ENCODE data around the gene FUT8. TPM values are rescaled to one million over a fixed set of nuclear protein-coding genes. Genes with fewer than 3 reads are reported as not detected.
"Not testable (repeated sequence)": the region's sequence is repeated elsewhere in the genome, so short reads cannot be mapped to it uniquely, and the experiment has no call there.

The FUT8 gene
- polyA plus RNA-seq, 1 of the 3 experiments (the other 2 are of a cell fraction): 31.7 TPM

DNA sequence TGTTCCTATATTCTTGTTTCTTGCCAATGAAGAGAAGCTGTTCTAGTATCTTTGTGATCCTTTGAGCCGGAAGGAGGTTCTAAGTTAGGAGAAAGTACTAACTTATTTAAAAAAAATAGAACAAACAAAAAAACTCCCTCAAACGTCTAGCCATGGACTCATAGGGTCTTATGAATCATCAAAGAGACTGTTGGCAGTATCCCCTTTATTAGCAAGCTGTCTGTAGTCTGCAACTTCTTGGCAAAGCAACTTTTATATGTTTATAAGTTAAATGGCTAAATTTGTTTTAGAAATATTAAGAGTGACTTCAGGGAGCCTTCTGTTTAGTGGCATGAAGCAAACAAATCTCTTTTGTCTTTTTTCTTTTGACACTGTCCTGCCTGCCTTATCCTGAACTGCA lies 291.9 kb downstream of the FUT8 start (continued):
- TF ChIP-seq, protein P1, sequence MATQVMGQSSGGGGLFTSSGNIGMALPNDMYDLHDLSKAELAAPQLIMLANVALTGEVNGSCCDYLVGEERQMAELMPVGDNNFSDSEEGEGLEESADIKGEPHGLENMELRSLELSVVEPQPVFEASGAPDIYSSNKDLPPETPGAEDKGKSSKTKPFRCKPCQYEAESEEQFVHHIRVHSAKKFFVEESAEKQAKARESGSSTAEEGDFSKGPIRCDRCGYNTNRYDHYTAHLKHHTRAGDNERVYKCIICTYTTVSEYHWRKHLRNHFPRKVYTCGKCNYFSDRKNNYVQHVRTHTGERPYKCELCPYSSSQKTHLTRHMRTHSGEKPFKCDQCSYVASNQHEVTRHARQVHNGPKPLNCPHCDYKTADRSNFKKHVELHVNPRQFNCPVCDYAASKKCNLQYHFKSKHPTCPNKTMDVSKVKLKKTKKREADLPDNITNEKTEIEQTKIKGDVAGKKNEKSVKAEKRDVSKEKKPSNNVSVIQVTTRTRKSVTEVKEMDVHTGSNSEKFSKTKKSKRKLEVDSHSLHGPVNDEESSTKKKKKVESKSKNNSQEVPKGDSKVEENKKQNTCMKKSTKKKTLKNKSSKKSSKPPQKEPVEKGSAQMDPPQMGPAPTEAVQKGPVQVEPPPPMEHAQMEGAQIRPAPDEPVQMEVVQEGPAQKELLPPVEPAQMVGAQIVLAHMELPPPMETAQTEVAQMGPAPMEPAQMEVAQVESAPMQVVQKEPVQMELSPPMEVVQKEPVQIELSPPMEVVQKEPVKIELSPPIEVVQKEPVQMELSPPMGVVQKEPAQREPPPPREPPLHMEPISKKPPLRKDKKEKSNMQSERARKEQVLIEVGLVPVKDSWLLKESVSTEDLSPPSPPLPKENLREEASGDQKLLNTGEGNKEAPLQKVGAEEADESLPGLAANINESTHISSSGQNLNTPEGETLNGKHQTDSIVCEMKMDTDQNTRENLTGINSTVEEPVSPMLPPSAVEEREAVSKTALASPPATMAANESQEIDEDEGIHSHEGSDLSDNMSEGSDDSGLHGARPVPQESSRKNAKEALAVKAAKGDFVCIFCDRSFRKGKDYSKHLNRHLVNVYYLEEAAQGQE (IDR thresholded peaks at IDR 0.05; ENCODE audit: low read depth, low read length): no peak
- no peak for TF ChIP-seq FOSL2 (IDR thresholded peaks at IDR 0.05; ENCODE audit: borderline replicate concordance, low read depth)

DNA sequence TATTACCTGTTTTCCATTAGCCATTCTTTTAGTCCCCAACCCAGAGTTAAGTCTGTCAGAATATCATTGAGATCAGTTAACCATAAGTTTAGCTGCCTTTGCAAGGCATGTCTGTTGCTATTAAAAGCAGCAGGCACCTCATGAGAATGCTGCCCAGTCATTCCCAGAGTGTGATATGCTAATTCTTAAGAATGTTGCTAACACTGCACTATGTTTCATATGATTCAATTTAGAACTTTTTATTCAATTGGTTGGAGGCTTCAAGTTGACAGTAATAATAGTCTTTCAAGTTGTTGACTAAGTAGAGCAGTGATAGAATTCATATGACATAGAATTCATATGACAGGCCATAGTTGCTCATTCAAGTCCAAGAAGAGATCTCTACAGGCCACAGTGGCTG lies 292.3 kb downstream of the FUT8 start:
- Histone ChIP-seq H3K79me2 (ENCODE audit: insufficient read depth) (peaks cover 4% of the 10 kb centered on the region; the same call in 1 of the 2 replicates), H3K4me2 (no peak overlapping the region), H3K9me3 (no peaks in the 10 kb centered on the region), H3K9me2 (no peaks in the 10 kb centered on the region), H3K9ac (no peak overlapping the region), H3F3A (replicated peaks; ENCODE audit: insufficient read depth) (peaks cover 5% of the 10 kb centered on the region), H4K20me1 (ENCODE audit: insufficient read depth) (no peaks in the 10 kb centered on the region), H3K4me3 (ENCODE audit: low read depth in 2 of 2, low read length in 1 of 2) (no peak overlapping the region), H3K36me3 (replicated peaks in 1 of 2; ENCODE audit: control insufficient read depth in 1 of 2, insufficient read depth in 2 of 2, low read length in 1 of 2) (peaks cover 0 to 12% of the 10 kb centered on the region in 2 experiments), H2AFZ (ENCODE audit: low read depth) (no peak overlapping the region), H3K27me3 (ENCODE audit: insufficient read depth) (no peaks in the 10 kb centered on the region), H3K27ac (ENCODE audit: low read depth in 2 of 2, low read length in 1 of 2) (no peak overlapping the region), H3K4me1 (ENCODE audit: control insufficient read depth in 1 of 2, insufficient read depth in 2 of 2, low read depth in 1 of 2, low read length in 1 of 2) (no peaks in the 10 kb centered on the region)
- TF ChIP-seq TCF12 (IDR thresholded peaks at IDR 0.05) (no peak), FOSL2 (IDR thresholded peaks at IDR 0.05; ENCODE audit: borderline replicate concordance, low read depth) (no peak), NFIC (IDR thresholded peaks at IDR 0.05; ENCODE audit: borderline replicate concordance) (no peak), SMC3 (IDR thresholded peaks at IDR 0.05; ENCODE audit: low read depth, low read length) (no peak), MEF2A (IDR thresholded peaks at IDR 0.05; ENCODE audit: borderline replicate concordance, low read depth) (no peak)
- TF ChIP-seq, protein P2, sequence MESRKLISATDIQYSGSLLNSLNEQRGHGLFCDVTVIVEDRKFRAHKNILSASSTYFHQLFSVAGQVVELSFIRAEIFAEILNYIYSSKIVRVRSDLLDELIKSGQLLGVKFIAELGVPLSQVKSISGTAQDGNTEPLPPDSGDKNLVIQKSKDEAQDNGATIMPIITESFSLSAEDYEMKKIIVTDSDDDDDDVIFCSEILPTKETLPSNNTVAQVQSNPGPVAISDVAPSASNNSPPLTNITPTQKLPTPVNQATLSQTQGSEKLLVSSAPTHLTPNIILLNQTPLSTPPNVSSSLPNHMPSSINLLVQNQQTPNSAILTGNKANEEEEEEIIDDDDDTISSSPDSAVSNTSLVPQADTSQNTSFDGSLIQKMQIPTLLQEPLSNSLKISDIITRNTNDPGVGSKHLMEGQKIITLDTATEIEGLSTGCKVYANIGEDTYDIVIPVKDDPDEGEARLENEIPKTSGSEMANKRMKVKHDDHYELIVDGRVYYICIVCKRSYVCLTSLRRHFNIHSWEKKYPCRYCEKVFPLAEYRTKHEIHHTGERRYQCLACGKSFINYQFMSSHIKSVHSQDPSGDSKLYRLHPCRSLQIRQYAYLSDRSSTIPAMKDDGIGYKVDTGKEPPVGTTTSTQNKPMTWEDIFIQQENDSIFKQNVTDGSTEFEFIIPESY (IDR thresholded peaks at IDR 0.05; ENCODE audit: borderline replicate concordance, low read depth): no peak
- DNase-seq: no peak
- ChIA-PET POLR2A (no interaction called here), CTCF (interaction anchor here (1.1 kb wide), 1 partner anchor 120 kb away, joined by 3 read pairs; no protein-coding TSS in a partner anchor)

DNA sequence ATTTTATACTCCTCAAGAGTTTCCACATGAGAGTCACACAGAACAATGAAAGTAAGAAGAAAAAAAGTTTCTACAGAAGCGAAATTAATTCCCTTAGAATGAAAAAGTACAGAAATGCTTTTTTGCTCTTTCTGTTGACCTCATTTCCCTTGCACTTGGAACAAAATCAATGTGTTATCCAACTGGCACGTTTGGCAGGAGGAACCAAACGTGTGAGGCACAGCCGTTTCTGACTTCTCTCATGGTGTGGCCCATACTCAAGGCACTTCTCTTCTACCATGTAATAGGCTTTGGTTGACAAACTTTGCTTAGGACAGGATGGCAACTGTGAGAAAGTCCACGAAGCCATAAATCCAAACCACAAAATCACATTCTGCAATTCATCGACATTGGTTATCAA lies 297.0 kb downstream of the FUT8 start:
- POLR2A ChIA-PET: no interaction called here
- Histone ChIP-seq H3K9ac (no peak overlapping the region), H3K4me1 (ENCODE audit: control insufficient read depth in 1 of 2, insufficient read depth in 2 of 2, low read depth in 1 of 2, low read length in 1 of 2) (no peaks in the 10 kb centered on the region), H4K20me1 (ENCODE audit: insufficient read depth) (no peaks in the 10 kb centered on the region), H3F3A (replicated peaks; ENCODE audit: insufficient read depth) (peaks cover 8% of the 10 kb centered on the region), H3K36me3 (replicated peaks in 1 of 2; ENCODE audit: control insufficient read depth in 1 of 2, insufficient read depth in 2 of 2, low read length in 1 of 2) (peaks cover 0 to 12% of the 10 kb centered on the region in 2 experiments), H3K9me3 (no peaks in the 10 kb centered on the region), H3K27ac (ENCODE audit: low read depth in 2 of 2, low read length in 1 of 2) (no peak overlapping the region), H3K4me3 (ENCODE audit: low read depth in 2 of 2, low read length in 1 of 2) (no peak overlapping the region), H3K79me2 (ENCODE audit: insufficient read depth) (peaks cover 19% of the 10 kb centered on the region; the same call in 1 of the 2 replicates), H3K4me2 (no peak overlapping the region), H3K27me3 (ENCODE audit: insufficient read depth) (no peaks in the 10 kb centered on the region), H2AFZ (ENCODE audit: low read depth) (no peak overlapping the region), H3K9me2 (no peaks in the 10 kb centered on the region)
- TF ChIP-seq MXI1 (IDR thresholded peaks at IDR 0.05; ENCODE audit: low read depth, low read length) (no peak), FOXM1 (IDR thresholded peaks at IDR 0.05; ENCODE audit: low read depth) (no peak), SMC3 (IDR thresholded peaks at IDR 0.05; ENCODE audit: low read depth, low read length) (no peak), TAF1 (IDR thresholded peaks at IDR 0.05; ENCODE audit: borderline replicate concordance, low read depth, low read length) (no peak)
- CTCF ChIA-PET: no interaction called here
- no peak for DNase-seq
- 89% methylated on average over 6 of the region's 6 CpGs for WGBS (ENCODE audit: low lambda C conversion rate)

DNA sequence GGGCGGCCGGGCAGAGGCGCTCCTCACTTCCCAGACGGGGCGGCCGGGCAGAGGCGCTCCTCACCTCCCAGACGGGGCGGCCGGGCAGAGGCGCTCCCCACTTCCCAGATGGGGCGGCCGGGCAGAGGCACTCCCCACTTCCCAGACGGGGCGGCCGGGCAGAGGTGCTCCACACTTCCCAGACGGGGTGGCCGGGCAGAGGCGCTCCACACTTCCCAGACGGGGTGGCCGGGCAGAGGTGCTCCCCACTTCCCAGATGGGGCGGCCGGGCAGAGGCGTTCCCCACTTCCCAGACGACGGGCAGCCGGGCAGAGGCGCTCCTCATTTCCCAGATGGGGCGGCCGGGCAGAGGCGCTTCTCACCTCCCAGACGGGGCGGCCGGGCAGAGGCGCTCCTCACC lies 304.3 kb downstream of the FUT8 start:
- POLR2A ChIA-PET; H3K9ac ChIP-seq; H3K4me2 ChIP-seq; DNase-seq; H3K9me2 ChIP-seq; H3K4me3 ChIP-seq (ENCODE audit: low read depth in 2 of 2, low read length in 1 of 2); H4K20me1 ChIP-seq (ENCODE audit: insufficient read depth); H3K27me3 ChIP-seq (ENCODE audit: insufficient read depth); H3F3A ChIP-seq (replicated peaks; ENCODE audit: insufficient read depth); H3K27ac ChIP-seq (ENCODE audit: low read depth in 2 of 2, low read length in 1 of 2); H3K4me1 ChIP-seq (ENCODE audit: control insufficient read depth in 1 of 2, insufficient read depth in 2 of 2, low read depth in 1 of 2, low read length in 1 of 2); CTCF ChIA-PET; H2AFZ ChIP-seq (ENCODE audit: low read depth): not testable (repeated sequence)
- WGBS (ENCODE audit: low lambda C conversion rate): 95% methylated on average over 4 of the region's 35 CpGs
- Histone ChIP-seq H3K79me2 (ENCODE audit: insufficient read depth) (peaks cover 26% of the 10 kb centered on the region; the same call in 1 of the 2 replicates), H3K9me3 (peaks cover 23% of the 10 kb centered on the region; the same call in 1 of the 2 replicates), H3K36me3 (replicated peaks in 1 of 2; ENCODE audit: control insufficient read depth in 1 of 2, insufficient read depth in 2 of 2, low read length in 1 of 2) (peaks cover 0 to 19% of the 10 kb centered on the region in 2 experiments)
